HCT116 (cell line): ENCODE measurements around the gene FAR2. TPM values are rescaled to one million over a fixed set of nuclear protein-coding genes. Genes with fewer than 3 reads are reported as not detected.

Source experiments
- ATAC-seq: fragments of 200-7000 bp; cut with Tn5 transposase; 2 replicates; pipeline ENCODE4 v1.9.1; 2020; ENCODE audit warnings: mild to moderate bottlenecking, moderate library complexity
- BruUV-seq: library from RNA; stranded (reverse); fragments of 400-500 nt; replicated peaks from 2 replicates; lab custom pipeline; 2021; lab: Mats Ljungman, UMichigan
- CTCF ChIA-PET: fragments of 300-600 bp; sonication (Branson Sonifier 250); formaldehyde crosslinking; loops from one replicate; lab custom pipeline; 2021; ENCODE audit warnings: antibody characterized with exemption; lab: Charles Lee
- POLR2A ChIA-PET: fragments of 300-600, 350-600 bp; sonication (Branson Sonifier 250); formaldehyde crosslinking; loops from one replicate; lab custom pipeline; 2021; ENCODE audit warnings: antibody characterized with exemption; lab: Charles Lee
- RAD21 ChIA-PET, 2 experiments: fragments of 300-600 bp; sonication (Branson Sonifier 250); formaldehyde crosslinking; loops; one replicate each; lab custom pipeline; 2023; ENCODE audit warnings: low total read pairs in 2 of 2; ENCODE audit not compliant: uncharacterized antibody in 2 of 2, unreplicated experiment in 2 of 2, low non-redundant PET in 1 of 2; lab: Charles Lee
- DNase-seq: peaks from one replicate; pipeline ENCODE4 v3.0.0-alpha.2; 2010; ENCODE audit warnings: low read depth, low spot score
- H2AFZ ChIP-seq: fragments of 200-600 bp; shearing (Covaris generic), sonication (generic); 2 replicates; pipeline ENCODE4 v1.6.1; 2017; ENCODE audit warnings: low read depth, mixed run types, mixed read lengths, antibody characterized with exemption, low read length; ENCODE audit not compliant: poor library complexity, severe bottlenecking
- H3K27ac ChIP-seq: 2 replicates; pipeline ENCODE4 v1.5.1; 2012; ENCODE audit warnings: low read depth, low read length
- H3K27me3 ChIP-seq: fragments of 200-600 bp; sonication (generic); 2 replicates; pipeline ENCODE4 v1.6.1; 2016; ENCODE audit warnings: mixed run types, low read length, mixed read lengths; ENCODE audit not compliant: insufficient read depth
- H3K36me3 ChIP-seq, 2 experiments: fragments of 200-500 bp in 1 of 2; fragments of 200-600 bp in 1 of 2; sonication (Bioruptor generic) in 1 of 2; sonication (generic) in 1 of 2; 2 replicates each; pipeline versions ENCODE4 v1.5.1 to v1.6.1; 2014 to 2016; ENCODE audit warnings: low read length in 2 of 2, inconsistent platforms in 1 of 2, mixed read lengths in 1 of 2, mixed run types in 1 of 2; ENCODE audit not compliant: insufficient read depth in 2 of 2, control insufficient read depth in 1 of 2
- H3K4me1 ChIP-seq, 2 experiments: fragments of 200-600 bp in 1 of 2; sonication (generic) in 1 of 2; 2 replicates each; pipeline versions ENCODE4 v1.5.1 to v1.6.1; 2012 to 2017; ENCODE audit warnings: low read length in 2 of 2, inconsistent platforms in 1 of 2, mild to moderate bottlenecking in 1 of 2, mixed read lengths in 1 of 2, mixed run types in 1 of 2, moderate library complexity in 1 of 2; ENCODE audit not compliant: insufficient read depth in 2 of 2, control insufficient read depth in 1 of 2
- H3K4me2 ChIP-seq: fragments of 200-600 bp; sonication (generic); 2 replicates; pipeline ENCODE4 v1.6.1; 2017; ENCODE audit warnings: mixed run types, low read length, mixed read lengths
- H3K4me3 ChIP-seq, 2 experiments: fragments of 200-600 bp in 1 of 2; sonication (generic) in 1 of 2; replicated peaks in 1 of 2; 2 replicates each; pipeline ENCODE4 v1.5.1; 2011 to 2016; ENCODE audit warnings: low read length in 2 of 2, control low read depth in 1 of 2, low read depth in 1 of 2, mild to moderate bottlenecking in 1 of 2, mixed read lengths in 1 of 2, mixed run types in 1 of 2
- H3K79me2 ChIP-seq: fragments of 200-600 bp; sonication (generic); 2 replicates; pipeline ENCODE4 v1.6.1; 2017; ENCODE audit warnings: mild to moderate bottlenecking, mixed run types, low read length, moderate library complexity, mixed read lengths; ENCODE audit not compliant: insufficient read depth
- H3K9ac ChIP-seq: fragments of 200-600 bp; sonication (generic); 2 replicates; pipeline ENCODE4 v1.6.1; 2016; ENCODE audit warnings: low read length, mixed read lengths
- H3K9me2 ChIP-seq: fragments of 200-600 bp; sonication (generic), shearing (Covaris generic); 2 replicates; pipeline ENCODE4 v1.6.1; 2017; ENCODE audit warnings: mixed run types, mild to moderate bottlenecking, moderate library complexity; ENCODE audit not compliant: insufficient read depth
- H3K9me3 ChIP-seq, 2 experiments: fragments of 200-500 bp in 1 of 2; fragments of 200-600 bp in 1 of 2; sonication (Bioruptor generic) in 1 of 2; sonication (generic) in 1 of 2; 2 replicates each; pipeline ENCODE4 v1.6.1; 2014 to 2017; ENCODE audit warnings: low read length in 2 of 2, mixed read lengths in 2 of 2, inconsistent platforms in 1 of 2, low read depth in 1 of 2, mild to moderate bottlenecking in 1 of 2, mixed run types in 1 of 2, moderate library complexity in 1 of 2; ENCODE audit not compliant: control insufficient read depth in 1 of 2, insufficient read depth in 1 of 2
- H4K20me1 ChIP-seq: fragments of 200-600 bp; sonication (generic), shearing (Covaris generic); 2 replicates; pipeline ENCODE4 v1.6.1; 2017; ENCODE audit warnings: mixed run types, mild to moderate bottlenecking, moderate library complexity; ENCODE audit not compliant: insufficient read depth
- CBX3 ChIP-seq: IDR thresholded peaks from 2 replicates; pipeline ENCODE4 v1.6.1; 2012; ENCODE audit warnings: low read depth
- CEBPB ChIP-seq: IDR thresholded peaks from 2 replicates; pipeline ENCODE4 v1.6.1; 2012; ENCODE audit warnings: low read depth
- CTCF ChIP-seq, 3 experiments: fragments of 200-600 bp in 1 of 3; sonication (generic) in 1 of 3; IDR thresholded peaks in 2 of 3; conservative IDR thresholded peaks in 1 of 3; 2 replicates each; pipeline ENCODE4 v1.5.1; 2012 to 2017; ENCODE audit warnings: low read depth in 2 of 3, low read length in 2 of 3, antibody characterized with exemption in 1 of 3, borderline replicate concordance in 1 of 3, control low read depth in 1 of 3, mild to moderate bottlenecking in 1 of 3, mixed read lengths in 1 of 3, mixed run types in 1 of 3, moderate library complexity in 1 of 3; ENCODE audit not compliant: insufficient read depth in 1 of 3
- EGR1 ChIP-seq: IDR thresholded peaks from 2 replicates; pipeline ENCODE4 v1.6.1; 2012; ENCODE audit warnings: low read depth
- MAX ChIP-seq: IDR thresholded peaks from 2 replicates; pipeline ENCODE4 v1.6.1; 2012
- POLR2A ChIP-seq: IDR thresholded peaks from 2 replicates; pipeline ENCODE4 v1.7.0; 2011; ENCODE audit warnings: borderline replicate concordance; ENCODE audit not compliant: insufficient read depth, insufficient read length; ENCODE audit errors: extremely low read depth
- POLR2AphosphoS5 ChIP-seq: IDR thresholded peaks from 2 replicates; pipeline ENCODE4 v1.6.1; 2011; ENCODE audit warnings: mild to moderate bottlenecking, low read depth, low read length, moderate library complexity
- RAD21 ChIP-seq: IDR thresholded peaks from 2 replicates; pipeline ENCODE4 v1.6.1; 2012; ENCODE audit warnings: low read depth, mild to moderate bottlenecking
- SIN3A ChIP-seq: IDR thresholded peaks from 2 replicates; pipeline ENCODE4 v1.6.1; 2012; ENCODE audit warnings: low read depth
- SP1 ChIP-seq: IDR thresholded peaks from 2 replicates; pipeline ENCODE4 v1.6.1; 2012; ENCODE audit warnings: low read depth
- SRF ChIP-seq: IDR thresholded peaks from 2 replicates; pipeline ENCODE4 v1.6.1; 2012; ENCODE audit warnings: low read depth
- YY1 ChIP-seq: IDR thresholded peaks from 2 replicates; pipeline ENCODE4 v1.6.1; 2011; ENCODE audit warnings: low read length, low read depth, moderate library complexity, mild to moderate bottlenecking; ENCODE audit not compliant: insufficient replicate concordance; ENCODE audit errors: extremely low read depth
- ZFX ChIP-seq: fragments of 450-650 bp; IDR thresholded peaks from 2 replicates; pipeline ENCODE4 v1.6.1; 2017
- intact Hi-C: fragments of 100-400 bp; cut with micrococcal nuclease; formaldehyde crosslinking; loops from 2 replicates; pipeline ENCODE4 v1.10.0; 2022
- total RNA-seq: library from RNA; stranded (reverse); gene quantifications from one replicate; pipeline ENCODE4 v1.2.1, GENCODE V29; 2021; ENCODE audit not compliant: unreplicated experiment

The FAR2 gene
- total RNA-seq, 1 experiment from 2014 or later = 9.7 TPM

GRCh38 chr12:29187756-29188155 is 38.7 kb downstream of the FAR2 start:
- Histone ChIP-seq H3K9me2 (no peaks in the 10 kb centered on the region), H3K27ac (no peak overlapping the region), H2AFZ (no peak overlapping the region), H3K4me2 (no peak overlapping the region), H3K4me1 (peaks cover 4 to 6% of the 10 kb centered on the region in 2 experiments; a peak in 3 of 4 replicates), H3K9me3 (no peaks in the 10 kb centered on the region), H3K36me3 (no peaks in the 10 kb centered on the region), H3K9ac (no peak overlapping the region), H3K79me2 (no peaks in the 10 kb centered on the region), H3K27me3 (no peaks in the 10 kb centered on the region), H4K20me1 (no peaks in the 10 kb centered on the region), H3K4me3 (no peak overlapping the region)
- intact Hi-C loops = no loop called here
- RAD21 ChIA-PET = no interaction called here
- TF ChIP-seq EGR1 (no peak), YY1 (no peak), POLR2AphosphoS5 (no peak), POLR2A (no peak), CTCF (IDR thresholded peaks at IDR 0.05 in 2 of 3, conservative IDR thresholded peaks at IDR 0.05 in 1 of 3; ENCODE audit: borderline replicate concordance in 1 of 3, insufficient read depth in 1 of 3, low read depth in 2 of 3, low read length in 2 of 3) (no peak)
- CTCF ChIA-PET = no interaction called here
- DNase-seq (no peak), ATAC-seq (no peak)
- no TSS peak for BruUV-seq
- POLR2A ChIA-PET = no interaction called here

- no peak overlapping the region for H3K4me3 ChIP-seq
- H3K79me2 ChIP-seq = no peaks in the 10 kb centered on the region
- H4K20me1 ChIP-seq = no peaks in the 10 kb centered on the region
- ChIA-PET RAD21 (no interaction called here), CTCF (no interaction called here), POLR2A (no interaction called here)
- H3K27ac ChIP-seq = no peak overlapping the region
- H3K9me2 ChIP-seq = no peaks in the 10 kb centered on the region
- DNase-seq (no peak), ATAC-seq (no peak)
- no TSS peak for BruUV-seq
- H3K36me3 ChIP-seq = no peaks in the 10 kb centered on the region
- H3K27me3 ChIP-seq = no peaks in the 10 kb centered on the region
- H2AFZ ChIP-seq = no peak overlapping the region
- no peaks in the 10 kb centered on the region for H3K9me3 ChIP-seq
- no peak overlapping the region for H3K9ac ChIP-seq
- intact Hi-C loops = no loop called here
- H3K4me1 ChIP-seq = no peaks in the 10 kb centered on the region
- H3K4me2 ChIP-seq = no peak overlapping the region
- TF ChIP-seq SRF = no peak
- no peak for TF ChIP-seq CBX3
- TF ChIP-seq ZFX = no peak
- no peak for TF ChIP-seq CEBPB
- TF ChIP-seq CTCF (IDR thresholded peaks at IDR 0.05 in 2 of 3, conservative IDR thresholded peaks at IDR 0.05 in 1 of 3; ENCODE audit: borderline replicate concordance in 1 of 3, insufficient read depth in 1 of 3, low read depth in 2 of 3, low read length in 2 of 3) = no peak
- no peak for TF ChIP-seq SIN3A
- TF ChIP-seq RAD21 = no peak
- TF ChIP-seq SP1 = no peak
- TF ChIP-seq MAX = no peak
These were observed 42.3 kb downstream of the FAR2 start for GRCh38 chr12:29191267-29191850.
